GM12892 (cell line): ENCODE data around the gene POGZ.

Experiments used
- POLR2A ChIP-seq: IDR thresholded peaks from 2 replicates; pipeline ENCODE4 v1.6.1; 2011; ENCODE audit warnings: low read depth, low read length, control low read depth
- POLR2AphosphoS5 ChIP-seq: IDR thresholded peaks from 2 replicates; pipeline ENCODE4 v1.6.1; 2011; ENCODE audit warnings: low read depth, low read length, control low read depth
- TAF1 ChIP-seq: IDR thresholded peaks from 2 replicates; pipeline ENCODE4 v1.6.1; 2011; ENCODE audit warnings: low read depth, mild to moderate bottlenecking, control low read depth, low read length, borderline replicate concordance

DNA sequence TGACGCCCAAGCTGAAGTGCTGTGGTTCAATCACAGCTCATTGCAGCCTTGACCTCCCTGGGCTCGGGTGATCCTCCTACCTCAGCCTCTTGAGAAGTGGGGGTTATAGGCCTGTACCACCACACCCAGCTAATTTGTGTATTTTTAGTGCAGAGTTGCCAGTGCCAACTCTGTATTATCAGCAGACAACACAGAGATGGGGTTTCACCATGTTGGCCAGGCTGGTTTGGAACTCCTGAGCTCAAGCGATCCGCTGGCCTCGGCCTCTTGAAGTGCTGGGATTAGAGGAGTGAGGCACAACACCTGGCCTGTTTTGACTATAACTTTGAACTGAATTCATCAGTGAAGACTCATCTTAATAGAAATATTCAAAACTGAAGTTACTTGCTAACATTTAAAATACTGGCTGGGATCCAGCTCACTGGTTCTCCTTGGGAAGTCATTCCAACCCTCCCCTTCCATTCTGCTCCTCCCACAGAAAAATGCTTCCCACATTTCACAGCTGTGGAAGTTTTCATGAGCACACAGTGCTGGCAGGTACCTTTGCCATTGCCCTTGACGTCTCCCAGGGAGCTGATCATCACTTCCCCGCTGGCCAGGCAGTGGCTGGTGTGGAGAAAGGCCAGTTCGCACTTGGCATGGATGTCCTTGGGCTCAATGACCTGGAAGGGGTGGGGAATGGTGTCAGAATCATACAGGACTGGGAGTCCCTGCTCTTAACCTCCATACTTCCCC, 91.5 kb downstream of the POGZ start:
- TF ChIP-seq TAF1: no peak
- TF ChIP-seq POLR2A: no peak
- no peak for TF ChIP-seq POLR2AphosphoS5
